ENCODE measurements around the gene SETD1A. TPM values are rescaled to one million over a fixed set of nuclear protein-coding genes. Genes with fewer than 3 reads are reported as not detected.

Gene SETD1A
- total RNA-seq, 1 donor from 2014 or later: 4.7 TPM

GRCh38 chr16:30998852-30999761 is 41.6 kb downstream of the SETD1A start:
- no peak for TF ChIP-seq CTCF (conservative IDR thresholded peaks at IDR 0.05; ENCODE audit: low read depth, low read length)
- DNase-seq (ENCODE audit: low read depth): no peak
- H3K4me3 ChIP-seq (ENCODE audit: low read depth, low read length): no peak overlapping the region

- no peak for DNase-seq (ENCODE audit: low read depth)
- H3K4me3 ChIP-seq (ENCODE audit: low read depth, low read length): no peak overlapping the region
- no peak for TF ChIP-seq CTCF (conservative IDR thresholded peaks at IDR 0.05; ENCODE audit: low read depth, low read length)
These were observed 43.3 kb downstream of the SETD1A start for GRCh38 chr16:31000671-31001382.

GRCh38 chr16:31001507-31002249 is 44.1 kb downstream of the SETD1A start:
- no peak for DNase-seq (ENCODE audit: low read depth)
- no peak overlapping the region for H3K4me3 ChIP-seq (ENCODE audit: low read depth, low read length)
- TF ChIP-seq CTCF (conservative IDR thresholded peaks at IDR 0.05; ENCODE audit: low read depth, low read length): no peak

GRCh38 chr16:31002250-31002700 is 44.7 kb downstream of the SETD1A start:
- H3K4me3 ChIP-seq (ENCODE audit: low read depth, low read length): no peak overlapping the region
- no peak for DNase-seq (ENCODE audit: low read depth)

GRCh38 chr16:31002862-31003341 is 45.3 kb downstream of the SETD1A start:
- TF ChIP-seq CTCF (conservative IDR thresholded peaks at IDR 0.05; ENCODE audit: low read depth, low read length): no peak
- H3K4me3 ChIP-seq (ENCODE audit: low read depth, low read length): no peak overlapping the region

More at GRCh38 chr16:31002250-31002700, 44.7 kb downstream of the SETD1A start:
- TF ChIP-seq CTCF (conservative IDR thresholded peaks at IDR 0.05; ENCODE audit: low read depth, low read length): no peak

GRCh38 chr16:31003744-31004143 is 46.2 kb downstream of the SETD1A start:
- no peak for TF ChIP-seq CTCF (conservative IDR thresholded peaks at IDR 0.05; ENCODE audit: low read depth, low read length)
- no peak overlapping the region for H3K4me3 ChIP-seq (ENCODE audit: low read depth, low read length)
- DNase-seq (ENCODE audit: low read depth): no peak

More at GRCh38 chr16:31002862-31003341, 45.3 kb downstream of the SETD1A start:
- no peak for DNase-seq (ENCODE audit: low read depth)
